NCI-H2196 treated with DMSO at 0.1 percent for 48 hours (cell line): ENCODE data around the gene PTCD3.

Source experiments
- DNase-seq: peaks from one replicate; lab custom pipeline; 2025; ENCODE audit not compliant: unreplicated experiment; lab: John Stamatoyannopoulos, UW

Gene PTCD3

DNA sequence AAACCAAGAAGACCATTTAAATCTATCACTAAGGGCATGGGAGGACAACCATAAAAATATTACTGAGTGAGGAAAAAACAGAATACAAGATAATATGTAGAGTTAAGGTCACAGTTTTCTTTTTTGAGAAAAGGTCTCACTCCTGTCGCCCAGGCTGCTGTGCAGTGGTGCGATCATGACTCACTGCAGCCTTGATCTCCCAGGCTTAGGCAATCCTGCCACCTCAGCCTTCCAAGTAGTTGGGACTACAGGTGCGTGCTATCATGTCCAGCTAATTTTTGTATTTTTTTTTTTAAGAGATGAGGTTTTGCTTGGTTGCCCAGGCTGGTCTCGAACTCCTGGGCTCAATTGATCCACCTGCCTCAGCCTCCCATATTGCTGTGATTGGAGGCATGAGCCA is 24.3 kb upstream of the PTCD3 start:
- no peak for DNase-seq

- no peak for DNase-seq
These were observed 23.3 kb upstream of the PTCD3 start for GRCh38 chr2:86082756-86083155.

DNA sequence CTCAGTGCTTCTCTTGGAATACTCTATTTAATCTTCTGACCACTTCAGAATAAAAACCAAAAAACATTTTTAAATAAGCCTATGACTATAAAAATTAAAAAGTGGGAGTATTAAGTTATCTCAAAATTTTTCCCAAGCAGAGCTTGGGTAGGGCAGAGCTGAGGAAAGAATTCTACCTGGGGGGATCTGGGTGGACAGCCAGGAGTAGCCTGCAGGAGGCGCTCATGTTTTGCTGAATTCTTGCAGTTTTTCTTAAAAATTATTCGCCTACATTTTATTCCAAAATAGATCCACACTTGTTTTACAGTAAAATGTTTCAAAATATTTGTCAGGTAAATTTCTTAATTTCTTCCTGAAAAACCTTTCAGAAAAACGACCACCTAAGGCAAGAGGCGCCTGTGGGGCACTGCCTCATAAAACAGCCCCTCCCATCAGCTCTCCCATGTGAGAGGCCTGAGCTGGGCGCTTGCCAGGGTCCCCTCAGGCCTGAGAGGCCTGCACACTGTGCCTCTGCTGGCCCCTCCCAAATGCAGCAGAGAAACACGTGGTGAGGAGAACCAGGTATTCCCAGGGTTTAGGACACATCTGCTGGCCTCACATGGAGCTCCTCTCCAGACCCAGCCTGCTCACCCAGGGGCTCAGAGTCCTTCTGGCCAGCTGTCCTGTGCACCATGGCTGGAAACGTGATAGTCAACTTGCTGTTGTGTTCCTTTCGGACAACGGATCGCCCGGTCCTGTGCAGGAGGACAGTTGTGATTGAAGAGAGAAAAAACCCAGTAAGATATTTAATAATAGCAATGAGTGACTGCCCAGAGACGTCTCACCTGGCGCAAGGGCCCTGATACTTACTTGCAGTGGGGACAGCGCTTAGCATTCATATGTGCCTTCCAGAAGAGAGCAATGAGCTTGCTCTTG is 17.8 kb upstream of the PTCD3 start:
- no peak for DNase-seq

- DNase-seq: no peak
These were observed 11.8 kb upstream of the PTCD3 start for GRCh38 chr2:86094229-86094628.

- DNase-seq: no peak
These were observed 8.7 kb upstream of the PTCD3 start for GRCh38 chr2:86097114-86097896.

DNA sequence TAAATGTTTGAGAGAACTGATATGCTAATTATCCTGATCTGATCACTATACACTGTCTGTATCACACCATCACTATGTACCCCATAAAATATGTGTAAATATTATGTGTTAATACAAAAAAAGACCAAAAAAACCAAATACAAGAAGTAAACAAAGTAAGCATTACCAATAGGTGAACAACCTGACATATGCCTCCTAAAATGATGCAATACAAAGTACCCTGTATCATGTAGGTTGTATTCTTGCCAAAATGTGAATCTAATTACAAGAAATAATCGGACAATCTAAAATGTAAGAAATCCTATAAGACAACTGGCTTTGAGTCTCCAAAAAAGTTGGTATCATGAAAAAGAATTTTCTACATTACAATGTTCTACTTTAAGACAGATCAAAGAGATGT is 8.1 kb upstream of the PTCD3 start:
- DNase-seq: no peak

DNA sequence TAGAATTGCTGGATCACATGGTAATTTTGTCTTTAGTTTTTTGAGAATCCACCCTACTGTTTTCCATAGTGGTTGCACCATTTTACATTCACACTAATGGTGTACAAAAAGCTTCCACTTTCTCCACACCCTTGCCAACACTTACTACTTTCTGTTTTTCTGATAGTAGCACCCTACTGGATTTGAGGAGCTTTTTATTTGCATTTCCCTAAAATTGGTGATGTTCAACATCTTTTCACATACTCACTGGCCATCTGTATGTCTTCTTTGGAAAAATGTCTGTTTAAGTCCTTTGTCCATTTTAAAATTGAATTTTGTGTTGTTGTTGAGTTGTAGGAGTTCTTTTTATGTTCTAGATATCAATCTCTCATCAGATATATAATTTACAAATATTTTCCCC is 3.9 kb upstream of the PTCD3 start:
- DNase-seq: no peak

DNA sequence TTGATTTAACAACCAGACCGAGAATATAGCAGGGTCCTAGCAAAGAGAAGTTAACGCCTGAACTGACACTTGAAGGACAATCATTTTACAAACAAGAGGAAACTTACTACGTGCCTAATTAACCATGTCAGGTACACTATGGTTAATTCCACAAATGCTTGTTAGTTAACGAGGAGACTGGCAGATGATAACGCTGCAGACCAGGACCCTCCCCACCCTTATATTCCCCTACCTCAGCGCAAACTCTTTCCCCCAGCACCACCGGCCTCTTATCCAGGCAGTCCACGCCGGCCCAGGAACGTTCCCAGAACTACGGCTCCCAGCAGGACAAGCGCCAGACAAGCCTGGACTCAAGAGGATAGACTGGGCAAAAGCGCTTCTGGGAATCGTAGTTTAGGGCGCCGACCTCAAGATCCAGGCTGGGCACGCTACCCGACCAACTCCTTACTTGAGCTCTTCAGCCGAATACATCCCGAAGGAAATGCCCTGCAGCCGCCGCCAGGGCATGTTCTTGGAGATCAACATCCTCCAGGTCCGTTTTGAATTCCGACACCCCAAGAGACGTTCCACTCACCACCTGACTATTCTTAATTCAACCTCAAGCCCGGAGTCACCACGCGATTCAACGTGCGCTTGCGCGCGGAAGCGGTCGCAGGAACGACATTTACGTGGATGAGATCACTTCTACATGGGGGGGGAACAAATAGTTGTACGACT is 625 bp upstream of the PTCD3 start, which contains the start of gene POLR1A:
Gene POLR1A, minus strand, starts transcription at position 635 of the 717 bp plus-strand sequence. Its CDS starts 110 bp downstream, at position 525.
- peak; percentile 55 for DNase-seq

DNA sequence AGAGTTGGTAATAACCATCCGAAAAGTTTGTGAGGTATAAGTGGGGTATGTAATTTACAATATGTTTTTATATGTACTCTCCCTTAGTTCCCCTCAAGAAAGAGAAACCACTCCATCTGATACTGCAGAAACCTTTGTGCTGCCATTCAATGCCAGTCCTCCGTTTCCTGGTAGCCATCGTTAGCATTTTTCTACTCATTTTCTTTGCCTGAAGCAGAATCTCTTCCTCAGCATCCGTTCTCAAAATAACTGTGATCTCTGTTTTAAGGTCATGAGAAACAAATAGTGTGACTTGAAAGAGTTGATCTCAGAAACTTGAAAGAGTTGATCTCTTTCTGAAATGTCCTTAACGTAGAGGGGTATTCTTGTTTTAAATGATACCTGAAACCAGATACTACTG is 996 bp downstream of the PTCD3 start:
- DNase-seq: no peak

DNA sequence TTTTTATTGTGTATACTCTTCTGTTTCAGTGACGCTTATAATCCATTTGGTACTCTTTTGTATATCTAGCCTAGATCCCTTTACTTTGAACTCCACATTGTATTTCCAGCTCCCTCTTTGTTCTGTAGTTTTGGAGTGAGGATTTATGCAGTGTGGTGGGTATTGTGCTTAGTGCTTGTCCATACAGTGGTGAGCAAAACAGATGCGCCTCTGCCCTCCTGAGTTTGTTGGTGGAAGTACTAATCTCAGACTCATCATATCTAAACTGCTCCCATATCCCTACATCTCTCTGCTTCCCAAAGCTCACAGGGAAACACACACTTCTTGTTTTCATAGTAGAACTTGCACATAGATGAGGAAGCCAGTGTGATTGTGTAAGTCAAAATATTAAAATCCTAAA is 12.1 kb downstream of the PTCD3 start:
- DNase-seq: no peak

DNA sequence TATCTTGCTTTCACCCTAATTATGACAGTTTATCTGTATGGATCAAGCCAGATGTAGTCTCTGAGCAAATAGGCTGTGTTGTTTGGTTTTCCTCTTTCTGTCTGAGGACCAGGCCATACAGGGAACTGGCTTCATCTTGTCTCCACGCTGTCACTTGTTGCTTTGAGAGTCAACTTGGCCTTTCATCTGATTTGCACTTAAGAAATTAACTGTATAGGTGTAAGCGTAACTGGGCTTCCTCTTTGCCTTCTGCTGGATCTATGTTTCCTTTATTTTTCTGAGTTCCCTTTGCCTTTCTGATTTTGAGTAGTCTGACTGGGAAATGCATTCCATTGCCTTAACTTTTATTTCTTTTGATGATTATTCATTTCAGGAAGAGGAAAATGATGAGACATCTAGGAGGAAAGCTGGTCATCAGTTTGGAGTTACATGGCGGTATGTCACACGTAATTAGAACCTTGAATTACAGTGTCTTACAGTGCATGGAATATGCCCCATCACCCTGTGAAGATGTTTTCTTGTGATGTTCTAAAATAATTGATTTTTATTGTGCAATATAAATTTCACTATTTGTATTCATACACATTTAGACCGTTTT is 17.4 kb downstream of the PTCD3 start:
- no peak for DNase-seq

GRCh38 chr2:86124683-86125082 is 18.6 kb downstream of the PTCD3 start:
- no peak for DNase-seq

- DNase-seq: no peak
These were observed 28.7 kb downstream of the PTCD3 start for GRCh38 chr2:86134709-86135108.

GRCh38 chr2:86135653-86136052 is 29.6 kb downstream of the PTCD3 start:
- DNase-seq: no peak

- no peak for DNase-seq
These were observed 30.1 kb downstream of the PTCD3 start for GRCh38 chr2:86136141-86136540.

DNA sequence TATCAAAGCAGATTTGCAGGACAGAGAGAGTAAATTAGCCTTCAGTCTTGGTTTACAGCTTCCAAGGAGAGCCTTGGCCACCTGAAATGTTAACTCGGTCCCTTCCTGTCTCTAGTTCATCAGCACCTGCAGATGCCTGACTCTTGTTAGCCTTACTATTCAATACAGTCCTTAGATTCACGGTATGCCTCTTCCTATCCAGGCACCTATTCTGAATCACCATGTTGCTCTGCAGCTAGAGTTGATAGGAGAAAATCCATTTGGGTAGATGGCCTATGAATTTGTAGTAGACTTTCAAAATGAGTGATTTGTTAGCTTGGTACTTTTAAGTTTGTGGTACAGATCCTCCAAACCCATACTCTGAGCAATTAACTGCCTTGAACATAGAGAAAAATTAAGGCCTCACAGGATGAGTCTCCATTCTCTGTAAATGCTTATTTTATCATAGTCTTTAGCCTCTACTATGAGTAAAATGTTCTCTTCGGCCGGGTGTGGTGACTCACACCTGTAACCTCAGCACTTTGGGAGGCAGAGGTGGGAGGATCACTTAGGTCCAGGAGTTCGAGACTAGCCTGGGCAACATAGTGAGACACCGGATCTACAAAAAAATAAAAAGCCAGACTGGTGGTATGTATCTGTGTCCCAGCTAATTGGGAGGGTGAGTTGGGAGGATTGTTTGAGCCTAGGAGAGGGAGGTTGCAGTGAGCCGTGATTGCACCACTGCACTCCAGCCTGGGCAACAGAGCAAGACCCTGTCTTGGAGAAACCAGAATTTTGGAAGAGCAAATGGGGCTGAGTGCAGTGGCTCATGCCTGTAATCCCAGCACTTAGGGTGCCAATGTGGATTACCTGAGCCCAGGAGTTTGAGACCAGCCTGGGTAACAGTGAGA is 32.9 kb downstream of the PTCD3 start:
- DNase-seq: no peak

- no peak for DNase-seq
These were observed 33.9 kb downstream of the PTCD3 start for GRCh38 chr2:86139981-86140380.

GRCh38 chr2:86140969-86141392 is 34.9 kb downstream of the PTCD3 start:
- no peak for DNase-seq

GRCh38 chr2:86142436-86143257 is 36.6 kb downstream of the PTCD3 start:
- DNase-seq: no peak
